Large intestine (tissue), 12 donors: Measurements from ENCODE around the gene NIPBL. TPM values are rescaled to one million over a fixed set of nuclear protein-coding genes. Genes with fewer than 3 reads are reported as not detected.
"Not testable (repeated sequence)": the region's sequence is repeated elsewhere in the genome, so short reads cannot be mapped to it uniquely, and the experiment has no call there.

Source experiments
- DNase-seq, 2 donors: peaks; one replicate each; pipeline versions ENCODE4 v3.0.0 to v3.0.0-alpha.2; 2013
- H3K27ac ChIP-seq: one replicate; pipeline ENCODE4 v1.5.1; 2013; ENCODE audit warnings: low read length
- H3K27me3 ChIP-seq: 2 replicates; pipeline ENCODE4 v1.6.1; 2013; ENCODE audit warnings: low read length; ENCODE audit not compliant: control insufficient read depth, insufficient read depth
- H3K36me3 ChIP-seq: 2 replicates; pipeline ENCODE4 v1.6.1; 2013; ENCODE audit warnings: low read length; ENCODE audit not compliant: control insufficient read depth, insufficient read depth
- H3K4me1 ChIP-seq: one replicate; pipeline ENCODE4 v1.6.1; 2013; ENCODE audit warnings: low read length; ENCODE audit not compliant: control insufficient read depth, insufficient read depth
- H3K4me3 ChIP-seq: one replicate; pipeline ENCODE4 v1.5.1; 2013; ENCODE audit warnings: low read length
- H3K9me3 ChIP-seq: one replicate; pipeline ENCODE4 v1.6.1; 2013; ENCODE audit warnings: mild to moderate bottlenecking, low read depth, low read length, moderate library complexity; ENCODE audit not compliant: control insufficient read depth
- WGBS: methylation state at CpG from one replicate; pipeline ENCODE4 v1.1.5; 2013; ENCODE audit warnings: low lambda C conversion rate; ENCODE audit not compliant: insufficient coverage; 5-methylcytosine and 5-hydroxymethylcytosine counted together
- long read RNA-seq, 11 donors: transcript quantifications; one replicate each; lab custom pipeline, GENCODE V29; 2026
- polyA plus RNA-seq: library from polyadenylated mRNA; unstranded; fragments of 120-200 nt; gene quantifications from one replicate; pipeline ENCODE4 v1.2.1, GENCODE V29; 2013

Gene NIPBL
- 34.1 TPM for polyA plus RNA-seq
- long read RNA-seq, donor 1, full-length matches to known transcripts: 1 of 6 reads
- long read RNA-seq, donor 1, partial matches to known transcripts: 5 of 6 reads
- long read RNA-seq, donor 1, other reads (novel, unspliced or antisense): 0 of 6 reads
- long read RNA-seq, donor 2, partial matches to known transcripts: 5 of 5 reads
- long read RNA-seq, donor 2, other reads (novel, unspliced or antisense): 0 of 5 reads
- long read RNA-seq, donor 3, partial matches to known transcripts: 0 of 1 reads
- long read RNA-seq, donor 3, other reads (novel, unspliced or antisense): 0 of 1 reads
- long read RNA-seq, donor 4: 0 reads
- long read RNA-seq, donor 5: 0 reads
- long read RNA-seq, donor 6, partial matches to known transcripts: 14 of 14 reads
- long read RNA-seq, donor 6, other reads (novel, unspliced or antisense): 0 of 14 reads
- long read RNA-seq, donor 7: 0 reads
- long read RNA-seq, donor 8, partial matches to known transcripts: 19 of 19 reads
- long read RNA-seq, donor 8, other reads (novel, unspliced or antisense): 0 of 19 reads
- long read RNA-seq, donor 9, partial matches to known transcripts: 6 of 6 reads
- long read RNA-seq, donor 9, other reads (novel, unspliced or antisense): 0 of 6 reads
- long read RNA-seq, donor 10: 0 reads
- long read RNA-seq, donor 11: 0 reads

- no CpG with 5 or more reads among the region's 73 CpGs for WGBS
- no peaks in the 10 kb centered on the region for H3K36me3 ChIP-seq
- no peaks in the 10 kb centered on the region for H3K27me3 ChIP-seq
- peak within 1 kb of the TSS; percentile 97 for H3K4me3 ChIP-seq
- peak within 1 kb of the TSS; percentile 98 for H3K27ac ChIP-seq
- H3K4me1 ChIP-seq: peaks cover 7% of the 10 kb centered on the region
- peak; percentile 87 to 93 for DNase-seq
- H3K9me3 ChIP-seq: no peaks in the 10 kb centered on the region
Measured at GRCh38 chr5:36876299-36876964, at the start of gene NIPBL. Gene NIPBL (plus strand): TSS chr5:36876769. CDS start chr5:36953697, 76,928 bp downstream.

DNA sequence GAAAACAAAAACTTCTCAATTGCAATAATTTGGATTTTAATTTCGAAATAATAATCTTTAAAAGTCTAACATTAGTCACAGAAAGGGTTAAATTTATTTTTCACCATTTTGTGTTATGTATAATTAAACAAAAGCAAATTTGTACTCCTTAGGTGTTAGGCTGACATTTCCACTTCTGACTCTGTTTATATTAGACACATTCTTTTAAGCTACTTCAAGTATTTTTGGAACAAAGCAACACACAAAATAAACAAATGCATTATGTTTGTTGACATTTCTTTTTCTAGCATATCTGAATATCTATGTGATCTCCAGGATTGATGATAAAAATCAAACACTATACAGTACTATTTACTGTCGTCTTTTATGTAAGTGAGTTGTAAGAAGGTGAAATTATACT lies 44.3 kb upstream of the NIPBL start:
- Histone ChIP-seq H3K27ac (no peak overlapping the region), H3K36me3 (no peaks in the 10 kb centered on the region), H3K27me3 (no peaks in the 10 kb centered on the region), H3K9me3 (no peaks in the 10 kb centered on the region), H3K4me3 (no peak overlapping the region), H3K4me1 (no peaks in the 10 kb centered on the region)
- WGBS: 100% methylated on average over 2 of the region's 2 CpGs
- no peak for DNase-seq

DNA sequence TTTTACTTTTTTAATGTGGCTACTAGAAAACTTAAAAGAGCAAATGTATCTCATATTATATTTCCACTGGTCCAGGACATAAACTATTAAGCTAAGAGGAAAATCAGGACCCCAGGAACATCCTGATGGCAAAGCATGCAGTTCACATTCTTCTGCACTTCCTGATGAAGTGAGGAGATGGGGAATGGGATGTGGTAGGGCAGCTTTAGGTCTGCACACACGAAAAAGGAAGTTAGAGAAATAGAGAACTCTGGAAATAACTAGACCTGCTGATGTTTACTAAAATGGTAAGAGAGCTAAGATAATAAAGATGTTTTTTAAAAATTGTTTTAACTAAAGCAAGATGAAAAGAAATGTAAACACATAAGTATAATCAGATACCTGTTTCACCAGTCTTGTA lies 39.7 kb upstream of the NIPBL start:
- no peaks in the 10 kb centered on the region for H3K27me3 ChIP-seq
- DNase-seq: no peak
- H3K27ac ChIP-seq: no peak overlapping the region
- no peaks in the 10 kb centered on the region for H3K4me1 ChIP-seq
- no peak overlapping the region for H3K4me3 ChIP-seq
- H3K9me3 ChIP-seq: no peaks in the 10 kb centered on the region
- no CpG with 5 or more reads among the region's 1 CpG for WGBS
- no peaks in the 10 kb centered on the region for H3K36me3 ChIP-seq

DNA sequence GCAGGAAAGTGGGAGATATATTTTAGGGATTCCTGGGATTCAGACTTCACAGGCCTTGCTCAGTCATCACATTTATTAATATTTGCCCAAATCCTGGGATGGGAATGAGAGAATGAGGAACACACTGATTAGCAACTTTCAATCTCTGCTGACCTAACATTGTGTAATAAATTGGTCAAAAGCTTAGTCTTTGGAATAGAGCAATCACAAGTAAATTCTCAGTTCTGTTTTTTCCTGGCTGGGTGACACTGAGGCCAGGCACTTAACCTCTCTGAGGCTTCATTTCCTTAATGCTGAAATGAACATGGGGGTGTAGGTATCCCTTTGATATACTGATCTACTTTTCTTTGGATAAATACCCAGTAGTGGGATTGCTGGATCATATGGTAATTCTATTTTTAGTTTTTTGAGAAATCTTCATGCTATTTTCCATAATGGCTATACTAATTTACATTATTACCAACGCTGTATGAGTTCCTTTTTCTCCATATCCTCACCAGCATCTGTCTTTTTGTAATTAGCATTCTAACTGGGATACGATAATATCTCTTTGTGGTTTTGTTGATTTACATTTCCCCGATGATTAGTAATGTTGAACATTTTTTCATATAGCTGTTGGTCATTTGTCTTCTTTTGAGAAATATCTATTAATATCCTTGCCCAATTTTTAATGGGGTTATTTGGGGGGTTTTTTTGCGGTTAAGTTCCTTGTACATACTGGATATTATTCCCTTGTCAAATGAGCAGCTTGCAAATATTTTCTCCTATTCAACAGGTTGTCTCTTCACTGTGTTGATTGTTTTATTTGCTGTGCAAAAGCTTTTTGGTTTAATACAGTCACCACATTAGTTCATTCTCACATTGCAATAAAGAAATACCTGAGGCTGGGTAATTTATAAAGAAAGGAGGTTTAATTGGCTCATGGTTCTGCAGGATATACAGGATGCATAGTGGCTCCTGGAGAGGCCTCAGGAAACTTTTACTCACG lies 36.8 kb upstream of the NIPBL start:
- peak in 1 of 2 donors; percentile 6 for DNase-seq
- no peaks in the 10 kb centered on the region for H3K4me1 ChIP-seq
- H3K4me3 ChIP-seq: no peak overlapping the region
- no peaks in the 10 kb centered on the region for H3K36me3 ChIP-seq
- H3K27me3 ChIP-seq: no peaks in the 10 kb centered on the region
- H3K27ac ChIP-seq: no peak overlapping the region
- no peaks in the 10 kb centered on the region for H3K9me3 ChIP-seq
- 94% methylated on average over 3 of the region's 5 CpGs for WGBS

DNA sequence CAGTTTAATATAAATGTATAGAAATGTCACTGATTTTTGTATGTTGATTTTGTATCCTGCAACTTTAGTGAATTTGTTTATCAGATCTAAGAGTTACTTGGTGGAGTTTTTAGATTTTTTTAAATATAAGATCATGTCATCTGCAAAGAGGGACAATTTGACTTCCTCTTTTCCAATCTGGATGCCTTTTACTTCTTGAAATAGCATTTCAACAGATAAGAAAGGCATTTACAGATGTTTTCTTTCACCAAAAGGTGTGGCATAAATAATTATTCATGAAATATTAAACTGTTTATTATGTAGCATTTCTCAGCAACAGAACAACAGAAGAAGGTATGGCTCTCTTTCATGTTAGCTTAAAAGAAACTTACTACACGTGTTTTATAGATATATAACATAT lies 34.9 kb upstream of the NIPBL start:
- no peak overlapping the region for H3K4me3 ChIP-seq
- no peak overlapping the region for H3K27ac ChIP-seq
- no peak for DNase-seq
- H3K36me3 ChIP-seq: no peaks in the 10 kb centered on the region
- no peaks in the 10 kb centered on the region for H3K27me3 ChIP-seq
- no peaks in the 10 kb centered on the region for H3K4me1 ChIP-seq
- no peaks in the 10 kb centered on the region for H3K9me3 ChIP-seq
- no CpG with 5 or more reads among the region's 1 CpG for WGBS

DNA sequence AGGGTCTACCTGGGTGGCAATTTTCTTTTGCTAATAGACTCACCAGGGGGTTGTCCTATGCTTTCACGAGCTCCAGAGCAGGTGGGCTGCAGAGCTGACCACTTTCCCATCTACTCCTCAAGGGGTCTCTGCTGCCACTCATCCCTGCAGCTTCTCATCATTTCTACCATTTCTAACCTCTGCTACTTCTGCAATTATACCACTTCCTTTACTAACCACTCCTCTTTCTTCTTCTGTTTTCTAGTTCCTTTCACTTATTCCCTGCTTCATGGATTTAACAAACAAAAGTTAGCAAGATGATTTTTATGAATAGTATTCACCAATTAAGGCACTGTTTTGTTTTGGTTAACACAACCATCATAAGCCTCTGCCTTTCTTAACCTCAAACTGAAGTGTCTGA lies 34.5 kb upstream of the NIPBL start:
- Histone ChIP-seq H3K27me3 (no peaks in the 10 kb centered on the region), H3K4me1 (no peaks in the 10 kb centered on the region), H3K9me3 (no peaks in the 10 kb centered on the region), H3K36me3 (no peaks in the 10 kb centered on the region), H3K27ac (no peak overlapping the region), H3K4me3 (no peak overlapping the region)
- no CpG with 5 or more reads among the region's 1 CpG for WGBS
- DNase-seq: no peak

GRCh38 chr5:36844305-36844704 lies 32.3 kb upstream of the NIPBL start:
- no peaks in the 10 kb centered on the region for H3K9me3 ChIP-seq
- DNase-seq: no peak
- no peaks in the 10 kb centered on the region for H3K36me3 ChIP-seq
- no peaks in the 10 kb centered on the region for H3K4me1 ChIP-seq
- H3K27ac ChIP-seq: no peak overlapping the region
- H3K4me3 ChIP-seq: no peak overlapping the region
- H3K27me3 ChIP-seq: no peaks in the 10 kb centered on the region
- WGBS: 100% methylated on average over 2 of the region's 5 CpGs

- 87% methylated on average over 2 of the region's 3 CpGs for WGBS
- not testable (repeated sequence) for H3K4me1 ChIP-seq, H3K4me3 ChIP-seq
Measured at GRCh38 chr5:36848545-36848944, 28.0 kb upstream of the NIPBL start.

GRCh38 chr5:36852903-36853302 lies 23.7 kb upstream of the NIPBL start:
- WGBS: no CpG with 5 or more reads among the region's 6 CpGs
- not testable (repeated sequence) for H3K9me3 ChIP-seq, H3K27me3 ChIP-seq, H3K27ac ChIP-seq, H3K4me1 ChIP-seq, H3K4me3 ChIP-seq, DNase-seq, H3K36me3 ChIP-seq

More at GRCh38 chr5:36848545-36848944, 28.0 kb upstream of the NIPBL start:
- H3K27me3 ChIP-seq, H3K36me3 ChIP-seq, H3K9me3 ChIP-seq, DNase-seq, H3K27ac ChIP-seq: not testable (repeated sequence)
